Mesendoderm (in vitro differentiated cells): ENCODE data around the gene NLGN1.
"Not testable (repeated sequence)": the region's sequence is repeated elsewhere in the genome, so short reads cannot be mapped to it uniquely, and the experiment has no call there.

Source experiments
- DNase-seq: peaks from one replicate; pipeline ENCODE4 v3.0.0; 2013
- H2AK5ac ChIP-seq: 2 replicates; pipeline ENCODE4 v1.6.1; 2013; ENCODE audit warnings: low read length, inconsistent platforms
- H2BK120ac ChIP-seq: 2 replicates; pipeline ENCODE4 v1.6.1; 2013; ENCODE audit warnings: low read depth, mild to moderate bottlenecking, low read length, moderate library complexity, mixed read lengths
- H2BK15ac ChIP-seq: replicated peaks from 2 replicates; pipeline ENCODE4 v1.6.1; 2013; ENCODE audit warnings: low read depth, mild to moderate bottlenecking, moderate library complexity
- H2BK5ac ChIP-seq: 2 replicates; pipeline ENCODE4 v1.6.1; 2013; ENCODE audit warnings: low read length, inconsistent platforms
- H3K18ac ChIP-seq: 2 replicates; pipeline ENCODE4 v1.6.1; 2013; ENCODE audit warnings: mild to moderate bottlenecking, low read length, mixed read lengths
- H3K23ac ChIP-seq: one replicate; pipeline ENCODE4 v1.6.1; 2013; ENCODE audit warnings: low read length
- H3K27ac ChIP-seq: 2 replicates; pipeline ENCODE4 v1.5.1; 2013; ENCODE audit warnings: low read depth, mild to moderate bottlenecking, inconsistent platforms, low read length, moderate library complexity
- H3K27me3 ChIP-seq: 2 replicates; pipeline ENCODE4 v1.6.1; 2013; ENCODE audit warnings: low read length, control low read depth, mild to moderate bottlenecking, inconsistent platforms; ENCODE audit not compliant: insufficient read depth, poor library complexity
- H3K36me3 ChIP-seq: 2 replicates; pipeline ENCODE4 v1.6.1; 2013; ENCODE audit warnings: low read length, inconsistent platforms; ENCODE audit not compliant: control insufficient read depth, insufficient read depth
- H3K4ac ChIP-seq: one replicate; pipeline ENCODE4 v1.6.1; 2013; ENCODE audit warnings: low read depth, mild to moderate bottlenecking, low read length, moderate library complexity
- H3K4me1 ChIP-seq: 2 replicates; pipeline ENCODE4 v1.6.1; 2013; ENCODE audit warnings: low read depth, low read length, inconsistent platforms; ENCODE audit not compliant: control insufficient read depth
- H3K4me2 ChIP-seq: 2 replicates; pipeline ENCODE4 v1.6.1; 2013; ENCODE audit warnings: low read length
- H3K4me3 ChIP-seq: 2 replicates; pipeline ENCODE4 v1.5.1; 2013; ENCODE audit warnings: mild to moderate bottlenecking, low read length
- H3K56ac ChIP-seq: one replicate; pipeline ENCODE4 v1.6.1; 2013; ENCODE audit warnings: low read length
- H3K79me1 ChIP-seq: 2 replicates; pipeline ENCODE4 v1.6.1; 2013; ENCODE audit warnings: low read length, inconsistent platforms
- H3K79me2 ChIP-seq: 2 replicates; pipeline ENCODE4 v1.6.1; 2013; ENCODE audit warnings: mild to moderate bottlenecking, low read length; ENCODE audit not compliant: control insufficient read depth, insufficient read depth
- H3K9ac ChIP-seq: 2 replicates; pipeline ENCODE4 v1.6.1; 2013; ENCODE audit warnings: low read length, inconsistent platforms
- H4K5ac ChIP-seq: one replicate; pipeline ENCODE4 v1.6.1; 2013; ENCODE audit warnings: low read length
- H4K8ac ChIP-seq: one replicate; pipeline ENCODE4 v1.6.1; 2013; ENCODE audit warnings: low read depth, mild to moderate bottlenecking, control low read depth, low read length, moderate library complexity
- WGBS: extraction: QIAGEN DNeasy Blood & Tissue Kit; methylation state at CpG from one replicate; pipeline ENCODE4 v1.1.7; 2013; ENCODE audit warnings: low lambda C conversion rate, missing lambda C conversion rate; ENCODE audit not compliant: insufficient coverage; ENCODE audit errors: extremely low coverage; 5-methylcytosine and 5-hydroxymethylcytosine counted together

NLGN1 gene

GRCh38 chr3:173545590-173545989 lies 148.0 kb downstream of the NLGN1 start:
- not testable (repeated sequence) for H3K18ac ChIP-seq, H3K79me2 ChIP-seq, H2BK120ac ChIP-seq, DNase-seq, H3K4ac ChIP-seq, H3K4me1 ChIP-seq, H2BK15ac ChIP-seq, H2AK5ac ChIP-seq, H3K9ac ChIP-seq, H3K4me3 ChIP-seq, H4K5ac ChIP-seq, H2BK5ac ChIP-seq, H3K27ac ChIP-seq, H3K36me3 ChIP-seq, H3K79me1 ChIP-seq, H3K56ac ChIP-seq, H3K23ac ChIP-seq, H3K4me2 ChIP-seq, H3K27me3 ChIP-seq, H4K8ac ChIP-seq
- no CpG with 5 or more reads among the region's 2 CpGs for WGBS

GRCh38 chr3:173547070-173547469 lies 149.5 kb downstream of the NLGN1 start:
- no CpG with 5 or more reads among the region's 6 CpGs for WGBS
- Histone ChIP-seq H3K56ac (no peak overlapping the region), H3K4me3 (no peak overlapping the region), H3K27ac (no peak overlapping the region), H3K4ac (no peak overlapping the region), H3K79me2 (no peaks in the 10 kb centered on the region), H3K9ac (no peak overlapping the region), H4K8ac (no peak overlapping the region), H2BK15ac (no peak overlapping the region), H2AK5ac (no peak overlapping the region), H4K5ac (no peak overlapping the region), H3K79me1 (no peaks in the 10 kb centered on the region), H3K4me1 (no peaks in the 10 kb centered on the region), H2BK120ac (no peak overlapping the region), H3K4me2 (no peak overlapping the region), H2BK5ac (no peak overlapping the region), H3K18ac (no peak overlapping the region), H3K36me3 (no peaks in the 10 kb centered on the region), H3K27me3 (no peaks in the 10 kb centered on the region), H3K23ac (no peak overlapping the region)
- DNase-seq = no peak

DNA sequence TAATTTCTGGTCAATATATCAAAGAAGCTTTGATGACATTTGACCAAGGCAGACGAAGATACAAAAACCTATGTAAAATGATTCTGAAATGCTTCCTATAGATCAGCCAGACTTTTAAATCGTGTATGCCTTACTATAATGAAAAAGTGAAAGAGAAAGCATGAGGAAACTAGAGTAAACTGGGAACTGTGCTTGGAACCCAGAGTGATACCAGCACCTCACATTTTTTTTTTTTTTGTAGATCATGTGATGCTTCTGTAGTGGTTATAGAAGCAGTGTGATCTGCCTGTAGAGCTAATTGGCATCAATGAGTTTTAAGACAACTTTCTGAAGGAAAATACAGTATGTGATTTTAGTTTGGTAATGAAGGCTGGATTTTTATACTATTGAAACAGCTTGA lies 150.7 kb downstream of the NLGN1 start:
- Histone ChIP-seq H3K56ac (no peak overlapping the region), H2BK15ac (no peak overlapping the region), H2BK120ac (no peak overlapping the region), H3K23ac (no peak overlapping the region), H3K27ac (no peak overlapping the region), H3K4me1 (no peaks in the 10 kb centered on the region), H4K8ac (no peak overlapping the region), H3K9ac (no peak overlapping the region), H2BK5ac (no peak overlapping the region), H3K36me3 (no peaks in the 10 kb centered on the region), H4K5ac (no peak overlapping the region), H3K79me1 (no peaks in the 10 kb centered on the region), H3K27me3 (no peaks in the 10 kb centered on the region), H3K79me2 (no peaks in the 10 kb centered on the region), H3K18ac (no peak overlapping the region), H3K4me2 (no peak overlapping the region), H2AK5ac (no peak overlapping the region), H3K4me3 (no peak overlapping the region), H3K4ac (no peak overlapping the region)
- DNase-seq = no peak
- WGBS = no CpG with 5 or more reads among the region's 2 CpGs

- no peak overlapping the region for H3K23ac ChIP-seq
- no CpG with 5 or more reads among the region's 4 CpGs for WGBS
- no peak overlapping the region for H4K8ac ChIP-seq
- DNase-seq = peak; percentile 51
- H3K36me3 ChIP-seq = no peaks in the 10 kb centered on the region
- H3K4ac ChIP-seq = no peak overlapping the region
- no peak overlapping the region for H2BK15ac ChIP-seq
- H3K56ac ChIP-seq = no peak overlapping the region
- H4K5ac ChIP-seq = no peak overlapping the region
- no peaks in the 10 kb centered on the region for H3K79me2 ChIP-seq
- H3K27ac ChIP-seq = no peak overlapping the region
- H3K4me2 ChIP-seq = no peak overlapping the region
- no peak overlapping the region for H3K9ac ChIP-seq
- H3K18ac ChIP-seq = no peak overlapping the region
- H3K4me3 ChIP-seq = no peak overlapping the region
- no peaks in the 10 kb centered on the region for H3K79me1 ChIP-seq
- H2AK5ac ChIP-seq = no peak overlapping the region
- H3K4me1 ChIP-seq = no peaks in the 10 kb centered on the region
- no peaks in the 10 kb centered on the region for H3K27me3 ChIP-seq
- H2BK120ac ChIP-seq = no peak overlapping the region
- no peak overlapping the region for H2BK5ac ChIP-seq
These were observed 155.0 kb downstream of the NLGN1 start for GRCh38 chr3:173552526-173552925.

DNA sequence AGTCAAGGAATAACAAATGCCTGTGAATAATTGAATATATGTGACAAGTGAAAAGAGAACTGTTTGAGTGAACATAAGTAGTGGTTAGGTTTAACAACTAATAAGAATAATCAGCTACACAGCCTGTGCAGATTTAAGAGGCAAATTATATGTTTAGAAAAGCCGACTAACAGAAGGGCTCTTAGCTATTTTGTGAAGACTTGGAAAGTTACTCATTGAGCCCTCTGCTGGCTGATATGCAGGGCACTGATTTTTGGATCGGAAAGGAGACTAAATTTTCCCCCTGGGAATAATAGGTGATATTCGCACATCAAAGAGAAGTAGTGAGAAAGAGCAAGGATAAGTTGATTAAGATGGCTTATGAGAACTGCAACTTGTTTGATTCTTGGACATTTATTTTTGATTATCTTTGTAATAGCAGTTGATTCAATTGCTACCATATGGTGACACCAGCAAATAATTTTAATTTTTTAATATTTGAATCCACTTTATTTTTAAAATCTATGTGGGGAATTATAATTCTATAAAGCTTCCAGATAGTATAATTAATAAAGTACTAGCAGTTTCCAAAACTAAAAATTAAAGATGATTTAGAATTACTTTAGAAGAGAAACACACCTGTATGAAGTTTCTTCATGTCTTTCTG lies 156.2 kb downstream of the NLGN1 start:
- no peaks in the 10 kb centered on the region for H3K27me3 ChIP-seq
- no peaks in the 10 kb centered on the region for H3K4me1 ChIP-seq
- H3K9ac ChIP-seq = no peak overlapping the region
- H3K4ac ChIP-seq = no peak overlapping the region
- WGBS = no CpG with 5 or more reads among the region's 3 CpGs
- H3K27ac ChIP-seq = no peak overlapping the region
- H3K23ac ChIP-seq = no peak overlapping the region
- H3K36me3 ChIP-seq = no peaks in the 10 kb centered on the region
- H3K79me2 ChIP-seq = no peaks in the 10 kb centered on the region
- H2AK5ac ChIP-seq = no peak overlapping the region
- no peak overlapping the region for H2BK5ac ChIP-seq
- H4K5ac ChIP-seq = no peak overlapping the region
- H3K4me2 ChIP-seq = no peak overlapping the region
- H3K56ac ChIP-seq = no peak overlapping the region
- H3K79me1 ChIP-seq = no peaks in the 10 kb centered on the region
- DNase-seq = peak; percentile 66
- no peak overlapping the region for H4K8ac ChIP-seq
- H2BK120ac ChIP-seq = no peak overlapping the region
- no peak overlapping the region for H3K4me3 ChIP-seq
- H2BK15ac ChIP-seq = no peak overlapping the region
- no peak overlapping the region for H3K18ac ChIP-seq

- Histone ChIP-seq H2BK120ac (no peak overlapping the region), H3K23ac (no peak overlapping the region), H3K4me3 (no peak overlapping the region), H2BK5ac (no peak overlapping the region), H3K4me2 (no peak overlapping the region), H3K4me1 (no peaks in the 10 kb centered on the region), H2BK15ac (no peak overlapping the region), H4K8ac (no peak overlapping the region), H3K36me3 (no peaks in the 10 kb centered on the region), H3K79me1 (no peaks in the 10 kb centered on the region), H3K18ac (no peak overlapping the region), H3K27ac (no peak overlapping the region), H3K79me2 (no peaks in the 10 kb centered on the region), H4K5ac (no peak overlapping the region), H3K4ac (no peak overlapping the region), H3K56ac (no peak overlapping the region), H3K9ac (no peak overlapping the region), H2AK5ac (no peak overlapping the region), H3K27me3 (no peaks in the 10 kb centered on the region)
- WGBS = no CpG with 5 or more reads among the region's 2 CpGs
- DNase-seq = no peak
These were observed 159.0 kb downstream of the NLGN1 start for GRCh38 chr3:173556546-173556945.
